RWPE2 (cell line): ENCODE data around the gene ANKRD6.

Experiments
- ATAC-seq: fragments of 200-7000 bp; cut with Tn5 transposase; 3 replicates; pipeline ENCODE4 v1.9.1; 2021; ENCODE audit warnings: low read depth
- DNase-seq: peaks from one replicate; pipeline ENCODE4 v3.0.0-alpha.2; 2020; ENCODE audit warnings: low spot score
- H3K27ac ChIP-seq: fragments of 450-650 bp; 2 replicates; pipeline ENCODE4 v1.5.1; 2017; ENCODE audit warnings: mild to moderate bottlenecking; ENCODE audit not compliant: poor library complexity, severe bottlenecking
- H3K27me3 ChIP-seq: fragments of 250-450 bp; sonication (Bioruptor Pico); 2 replicates; pipeline ENCODE4 v1.5.1; 2021; ENCODE audit warnings: mild to moderate bottlenecking, moderate library complexity; ENCODE audit not compliant: insufficient read depth, poor library complexity, severe bottlenecking
- H3K36me3 ChIP-seq: fragments of 250-450 bp; sonication (Bioruptor Pico); 2 replicates; pipeline ENCODE4 v1.5.1; 2020; ENCODE audit warnings: low read depth, mild to moderate bottlenecking, moderate library complexity
- H3K4me1 ChIP-seq: fragments of 250-450 bp; sonication (Bioruptor Pico); 2 replicates; pipeline ENCODE4 v1.5.1; 2021; ENCODE audit warnings: mild to moderate bottlenecking, moderate library complexity; ENCODE audit not compliant: insufficient read depth, poor library complexity, severe bottlenecking
- H3K4me3 ChIP-seq: fragments of 250-450 bp; sonication (Bioruptor Pico); 2 replicates; pipeline ENCODE4 v1.5.1; 2021; ENCODE audit warnings: mild to moderate bottlenecking, moderate library complexity; ENCODE audit not compliant: severe bottlenecking
- H3K9me3 ChIP-seq: fragments of 250-450 bp; sonication (Bioruptor Pico); 2 replicates; pipeline ENCODE4 v1.5.1; 2021; ENCODE audit warnings: mild to moderate bottlenecking, moderate library complexity; ENCODE audit not compliant: severe bottlenecking
- TF ChIP-seq, protein P1 (sequence below): fragments of 450-650 bp; IDR thresholded peaks from one replicate; pipeline ENCODE4 v1.5.1; 2017; ENCODE audit warnings: mild to moderate bottlenecking, moderate library complexity; ENCODE audit not compliant: poor library complexity, severe bottlenecking

Gene ANKRD6

DNA sequence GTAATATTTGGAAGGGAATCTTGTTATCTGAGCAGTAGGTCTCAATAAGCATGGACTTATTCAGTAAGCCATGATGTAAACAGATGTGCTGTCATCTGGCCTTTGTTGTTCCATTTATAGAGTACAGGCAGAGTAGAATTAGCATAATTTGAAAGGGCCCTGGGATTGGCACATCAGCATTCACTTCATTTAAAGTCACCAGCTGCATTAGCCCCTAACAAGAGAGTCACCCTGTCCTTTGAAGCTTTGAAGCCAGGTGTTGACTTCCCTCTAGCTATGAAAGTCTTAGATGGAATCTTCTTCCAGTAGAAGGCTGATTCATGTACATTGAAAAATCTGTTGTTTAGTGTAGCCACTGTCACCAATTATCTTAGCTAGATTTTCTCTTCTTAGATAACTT, 95.9 kb downstream of the ANKRD6 start:
- ATAC-seq (no peak), DNase-seq (no peak)
- Histone ChIP-seq H3K4me1 (no peaks in the 10 kb centered on the region), H3K4me3 (no peak overlapping the region), H3K27me3 (no peaks in the 10 kb centered on the region), H3K36me3 (no peaks in the 10 kb centered on the region), H3K27ac (no peak overlapping the region), H3K9me3 (no peaks in the 10 kb centered on the region)
- TF ChIP-seq, protein P1, sequence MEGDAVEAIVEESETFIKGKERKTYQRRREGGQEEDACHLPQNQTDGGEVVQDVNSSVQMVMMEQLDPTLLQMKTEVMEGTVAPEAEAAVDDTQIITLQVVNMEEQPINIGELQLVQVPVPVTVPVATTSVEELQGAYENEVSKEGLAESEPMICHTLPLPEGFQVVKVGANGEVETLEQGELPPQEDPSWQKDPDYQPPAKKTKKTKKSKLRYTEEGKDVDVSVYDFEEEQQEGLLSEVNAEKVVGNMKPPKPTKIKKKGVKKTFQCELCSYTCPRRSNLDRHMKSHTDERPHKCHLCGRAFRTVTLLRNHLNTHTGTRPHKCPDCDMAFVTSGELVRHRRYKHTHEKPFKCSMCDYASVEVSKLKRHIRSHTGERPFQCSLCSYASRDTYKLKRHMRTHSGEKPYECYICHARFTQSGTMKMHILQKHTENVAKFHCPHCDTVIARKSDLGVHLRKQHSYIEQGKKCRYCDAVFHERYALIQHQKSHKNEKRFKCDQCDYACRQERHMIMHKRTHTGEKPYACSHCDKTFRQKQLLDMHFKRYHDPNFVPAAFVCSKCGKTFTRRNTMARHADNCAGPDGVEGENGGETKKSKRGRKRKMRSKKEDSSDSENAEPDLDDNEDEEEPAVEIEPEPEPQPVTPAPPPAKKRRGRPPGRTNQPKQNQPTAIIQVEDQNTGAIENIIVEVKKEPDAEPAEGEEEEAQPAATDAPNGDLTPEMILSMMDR = no peak

DNA sequence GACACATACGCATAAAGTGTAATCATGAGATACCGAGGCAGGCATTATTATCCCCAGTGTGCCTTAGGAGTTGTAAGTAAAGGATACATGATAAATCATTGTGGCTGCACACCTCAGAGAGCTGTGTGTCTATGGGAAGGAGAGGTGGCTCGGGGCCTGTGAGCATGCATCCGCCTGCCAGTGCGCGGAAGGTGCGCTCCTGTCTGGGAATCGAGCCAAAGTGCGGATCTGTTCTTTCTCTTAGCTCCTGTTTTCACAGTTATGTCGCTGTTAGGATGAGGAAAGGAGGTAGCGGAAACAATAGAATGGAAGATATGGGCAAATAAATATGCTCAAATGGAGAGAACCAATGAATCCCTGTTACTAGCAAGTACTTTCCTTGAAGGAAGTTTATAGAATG, 98.0 kb downstream of the ANKRD6 start:
- no peak for DNase-seq
- no peak overlapping the region for H3K4me3 ChIP-seq
- H3K9me3 ChIP-seq = no peaks in the 10 kb centered on the region
- H3K36me3 ChIP-seq = no peaks in the 10 kb centered on the region
- TF ChIP-seq, protein P1 = no peak
- no peaks in the 10 kb centered on the region for H3K27me3 ChIP-seq
- H3K27ac ChIP-seq = no peak overlapping the region
- no peaks in the 10 kb centered on the region for H3K4me1 ChIP-seq
- ATAC-seq = no peak

DNA sequence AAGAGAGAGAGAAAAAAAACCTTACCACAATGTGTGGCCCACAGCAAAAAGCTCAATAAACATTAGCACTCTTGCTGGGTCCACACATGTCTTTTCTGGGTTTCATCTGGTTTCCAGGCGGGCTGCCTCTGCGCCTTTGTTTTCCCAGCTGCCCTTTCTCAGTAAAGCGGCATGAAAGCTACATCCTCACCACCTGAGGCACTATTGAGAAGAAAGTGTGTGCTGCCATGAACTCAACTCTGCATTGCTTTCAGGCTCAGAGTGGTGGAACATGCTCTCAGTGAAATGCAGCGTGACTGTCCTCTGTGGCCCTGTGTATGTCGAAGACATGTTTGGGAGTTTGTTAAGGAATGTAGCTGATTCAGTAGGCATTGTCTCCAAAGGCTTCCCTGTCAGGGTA, 103.3 kb downstream of the ANKRD6 start:
- Histone ChIP-seq H3K4me3 (no peak overlapping the region), H3K9me3 (no peaks in the 10 kb centered on the region), H3K27me3 (no peaks in the 10 kb centered on the region), H3K36me3 (no peaks in the 10 kb centered on the region), H3K27ac (no peak overlapping the region), H3K4me1 (no peaks in the 10 kb centered on the region)
- TF ChIP-seq, protein P1 = no peak
- ATAC-seq (no peak), DNase-seq (no peak)

DNA sequence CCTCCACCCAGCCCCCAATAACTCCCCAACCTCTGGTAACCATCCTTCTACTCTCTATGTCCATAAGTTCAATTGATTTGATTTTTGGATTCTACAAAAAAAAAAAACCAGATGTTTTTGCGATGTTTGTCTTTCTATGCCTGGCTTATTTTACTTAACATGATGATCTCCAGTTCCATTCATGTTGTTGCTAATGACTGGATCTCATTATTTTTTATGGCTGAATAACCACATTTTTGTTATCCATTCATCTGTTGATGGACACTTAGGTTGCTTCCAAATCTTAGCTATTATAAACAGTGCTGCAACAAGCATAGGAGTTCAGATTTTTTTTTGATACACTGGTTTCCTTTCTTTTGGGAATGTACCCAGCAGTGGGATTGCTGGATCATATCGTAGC, 106.8 kb downstream of the ANKRD6 start:
- Histone ChIP-seq H3K27ac (no peak overlapping the region), H3K4me3 (no peak overlapping the region), H3K4me1 (no peaks in the 10 kb centered on the region), H3K36me3 (no peaks in the 10 kb centered on the region), H3K27me3 (no peaks in the 10 kb centered on the region), H3K9me3 (no peaks in the 10 kb centered on the region)
- DNase-seq (no peak), ATAC-seq (no peak)
- TF ChIP-seq, protein P1 = no peak

DNA sequence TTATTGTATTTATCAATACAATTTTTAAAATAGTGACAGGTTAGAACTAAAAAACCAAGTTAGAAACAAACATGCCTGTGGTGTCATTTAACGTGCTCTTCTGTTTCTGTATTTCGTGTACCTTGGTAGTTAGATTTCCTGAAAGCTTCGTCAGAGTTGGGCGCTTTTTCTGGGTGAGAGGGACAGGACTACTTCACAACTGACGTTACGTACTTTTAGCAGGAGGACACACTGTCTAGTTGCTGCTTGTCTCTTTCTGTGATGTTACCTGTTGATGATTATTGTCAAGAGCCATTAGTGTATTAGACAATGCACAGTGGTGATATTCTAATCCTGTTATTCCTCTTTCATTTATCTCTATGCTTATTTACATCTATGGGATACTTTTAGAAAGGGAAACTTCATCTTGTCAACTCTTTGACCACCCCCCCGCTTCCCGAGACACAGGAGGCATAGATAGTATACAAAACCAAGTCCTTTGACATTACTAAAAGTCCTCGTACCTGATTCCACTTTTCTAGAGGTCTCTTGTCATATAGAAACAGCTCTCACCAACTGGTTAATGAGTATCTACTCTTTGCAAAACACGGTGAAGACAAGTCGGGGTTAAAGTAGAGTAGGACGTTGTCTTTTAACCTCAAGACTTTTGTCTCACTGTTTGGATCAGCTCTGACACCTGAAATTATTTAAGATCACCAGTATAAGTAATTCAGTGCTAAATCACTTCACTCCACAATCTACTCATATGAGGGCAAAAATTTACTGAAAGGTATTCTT, 109.3 kb downstream of the ANKRD6 start:
- Histone ChIP-seq H3K36me3 (no peaks in the 10 kb centered on the region), H3K4me3 (no peak overlapping the region), H3K27ac (no peak overlapping the region), H3K27me3 (no peaks in the 10 kb centered on the region), H3K9me3 (no peaks in the 10 kb centered on the region), H3K4me1 (no peaks in the 10 kb centered on the region)
- ATAC-seq = no peak
- TF ChIP-seq, protein P1 = no peak
- no peak for DNase-seq
